HG03135 (cell line): Measurements from ENCODE around the gene PDSS2.
"Not testable (repeated sequence)": the region's sequence is repeated elsewhere in the genome, so short reads cannot be mapped to it uniquely, and the experiment has no call there.

ENCODE experiments used
- ATAC-seq: cut with Tn5 transposase; IDR thresholded peaks from one replicate; pipeline ENCODE4 v1.9.1; 2021; ENCODE audit warnings: mild to moderate bottlenecking, moderate library complexity; ENCODE audit not compliant: unreplicated experiment

The PDSS2 gene

GRCh38 chr6:107280001-107280400, 179.4 kb downstream of the PDSS2 start:
- ATAC-seq, result not testable (repeated sequence)

GRCh38 chr6:107275330-107275865, 184.0 kb downstream of the PDSS2 start:
- no peak for ATAC-seq

GRCh38 chr6:107274288-107274687, 185.1 kb downstream of the PDSS2 start:
- no peak for ATAC-seq

GRCh38 chr6:107272246-107272645, 187.1 kb downstream of the PDSS2 start:
- no peak for ATAC-seq

GRCh38 chr6:107271208-107271790, 188.1 kb downstream of the PDSS2 start:
- no peak for ATAC-seq

GRCh38 chr6:107267634-107268033, 191.7 kb downstream of the PDSS2 start:
- ATAC-seq, result no peak

GRCh38 chr6:107267006-107267405, 192.4 kb downstream of the PDSS2 start:
- ATAC-seq, result no peak

- ATAC-seq, result no peak
These were observed 192.8 kb downstream of the PDSS2 start for GRCh38 chr6:107266563-107266962.

GRCh38 chr6:107264357-107264840, 195.0 kb downstream of the PDSS2 start:
- ATAC-seq, result no peak

GRCh38 chr6:107259951-107260350, 199.4 kb downstream of the PDSS2 start:
- no peak for ATAC-seq

GRCh38 chr6:107248147-107248546, 211.2 kb downstream of the PDSS2 start:
- ATAC-seq, result no peak

- ATAC-seq, result no peak
These were observed 212.3 kb downstream of the PDSS2 start for GRCh38 chr6:107246972-107247615.

- ATAC-seq, result no peak
These were observed 213.0 kb downstream of the PDSS2 start for GRCh38 chr6:107246249-107246971.

- no peak for ATAC-seq
These were observed 214.5 kb downstream of the PDSS2 start for GRCh38 chr6:107244742-107245480.

GRCh38 chr6:107244082-107244741, 215.2 kb downstream of the PDSS2 start:
- no peak for ATAC-seq

- no peak for ATAC-seq
These were observed 215.9 kb downstream of the PDSS2 start for GRCh38 chr6:107243471-107243870.

GRCh38 chr6:107237992-107238660, 221.2 kb downstream of the PDSS2 start:
- ATAC-seq, result no peak

- ATAC-seq, result no peak
These were observed 223.9 kb downstream of the PDSS2 start for GRCh38 chr6:107235511-107235910.

GRCh38 chr6:107235007-107235406, 224.4 kb downstream of the PDSS2 start:
- ATAC-seq, result no peak

- no peak for ATAC-seq
These were observed 228.1 kb downstream of the PDSS2 start for GRCh38 chr6:107231243-107231642.
